ENCODE data around the gene PCNX1.

The PCNX1 gene

DNA sequence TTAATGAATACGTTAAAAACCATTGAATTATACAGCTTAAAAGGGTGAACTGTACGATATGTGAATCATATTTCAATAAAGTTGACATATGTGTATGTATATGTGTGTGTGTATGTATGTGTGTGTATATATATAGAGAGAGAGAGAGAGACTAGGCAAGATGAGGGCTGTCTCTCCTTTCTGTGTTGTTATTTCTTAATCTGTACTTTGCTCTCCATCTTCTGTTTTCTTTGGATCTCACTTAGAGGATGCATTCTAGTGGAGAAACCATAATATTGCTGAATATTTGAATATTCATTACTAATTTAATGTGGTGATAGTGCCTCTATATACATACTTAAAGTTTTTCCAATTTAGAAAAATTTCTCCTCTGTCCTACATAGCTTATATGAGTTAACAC, 50.5 kb downstream of the PCNX1 start:
- DNase-seq (ENCODE audit: low spot score) = no peak

DNA sequence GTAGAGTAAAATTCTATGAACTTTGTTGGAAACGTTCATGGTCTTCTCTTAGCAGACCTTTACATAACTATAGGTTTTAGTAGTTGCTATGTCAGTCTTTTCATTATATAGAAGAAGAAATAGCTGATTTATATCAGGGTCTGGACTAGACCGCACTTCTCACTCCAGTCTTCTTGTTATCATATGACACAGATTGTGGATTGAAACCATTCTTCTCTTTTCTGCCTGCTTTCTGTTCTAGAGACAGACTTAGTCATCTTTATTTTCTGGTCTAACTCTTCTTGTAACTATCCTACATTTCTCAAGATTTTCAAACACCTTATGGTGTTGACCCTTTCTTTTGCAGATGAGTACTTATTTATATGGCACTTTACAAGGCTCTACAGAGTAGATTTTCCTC, 55.7 kb downstream of the PCNX1 start:
- DNase-seq (ENCODE audit: low spot score) = no peak

GRCh38 chr14:70964492-70964891, 57.2 kb downstream of the PCNX1 start:
- no peak for DNase-seq (ENCODE audit: low spot score)

DNA sequence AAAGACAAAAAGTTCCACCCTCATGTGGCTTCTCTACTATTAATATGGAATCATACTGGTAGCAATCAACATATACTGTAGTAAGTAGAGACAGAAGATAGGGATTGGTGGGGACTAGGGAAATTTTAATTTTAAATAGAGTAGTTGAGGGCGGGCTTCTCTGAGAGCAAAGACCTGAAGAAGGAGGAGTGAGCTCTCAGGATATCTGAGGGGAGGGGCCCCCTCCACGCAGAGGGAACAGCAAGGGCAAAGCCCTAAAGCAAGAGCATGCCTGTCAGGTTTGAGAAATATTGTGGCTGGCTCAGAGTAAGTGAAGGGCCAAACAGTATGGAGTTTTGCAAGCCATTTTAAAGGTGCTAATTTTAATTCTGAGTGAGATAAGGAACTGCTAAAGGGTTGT, 64.3 kb downstream of the PCNX1 start:
- DNase-seq (ENCODE audit: low spot score) = no peak

- DNase-seq (ENCODE audit: low spot score) = peak; percentile 84
Measured at GRCh38 chr14:70972107-70972976, 65.1 kb downstream of the PCNX1 start.

DNA sequence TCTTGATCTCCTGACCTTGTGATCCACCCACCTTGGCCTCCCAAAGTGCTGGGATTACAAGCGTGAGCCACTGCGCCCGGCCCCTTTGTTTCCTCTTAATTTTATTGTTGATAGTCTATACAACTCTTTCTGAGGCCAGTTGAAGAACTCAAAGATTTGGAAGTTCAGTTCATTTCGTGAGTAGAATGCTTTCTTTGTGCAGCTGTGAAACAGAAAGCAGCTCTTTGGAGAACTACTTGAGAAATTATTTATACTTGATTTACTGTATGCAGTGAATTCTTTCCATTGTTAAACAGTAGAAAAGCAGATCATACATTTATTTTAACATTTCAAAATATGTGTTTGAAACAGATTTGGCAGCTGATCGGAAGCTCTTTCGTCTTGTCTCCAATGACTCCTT, 69.3 kb downstream of the PCNX1 start:
- DNase-seq (ENCODE audit: low spot score) = no peak

- DNase-seq (ENCODE audit: low spot score) = no peak
Measured at GRCh38 chr14:70981000-70981952, 74.0 kb downstream of the PCNX1 start.

DNA sequence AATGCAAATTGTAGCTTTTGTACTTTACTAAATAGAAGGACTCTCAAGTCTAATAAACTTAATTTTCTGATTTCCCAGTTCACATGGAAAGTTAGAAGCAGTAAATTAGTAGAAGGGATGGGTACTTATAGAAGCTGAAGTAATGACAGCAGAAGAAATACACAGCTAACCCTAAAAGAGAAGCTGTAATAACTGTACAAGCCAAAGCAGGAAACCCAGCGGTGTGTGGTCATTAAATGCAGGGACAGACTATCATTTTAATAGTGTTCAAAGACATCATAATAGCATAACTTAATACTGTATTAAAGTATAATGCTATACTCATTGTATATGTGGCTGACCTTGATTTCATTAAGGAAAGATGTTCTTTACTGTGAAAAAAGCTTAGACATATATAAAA, 74.9 kb downstream of the PCNX1 start:
- no peak for DNase-seq (ENCODE audit: low spot score)

GRCh38 chr14:70987041-70987440, 79.8 kb downstream of the PCNX1 start:
- no peak for DNase-seq (ENCODE audit: low spot score)

- DNase-seq (ENCODE audit: low spot score) = no peak
Measured at GRCh38 chr14:70988452-70988851, 81.2 kb downstream of the PCNX1 start.

DNA sequence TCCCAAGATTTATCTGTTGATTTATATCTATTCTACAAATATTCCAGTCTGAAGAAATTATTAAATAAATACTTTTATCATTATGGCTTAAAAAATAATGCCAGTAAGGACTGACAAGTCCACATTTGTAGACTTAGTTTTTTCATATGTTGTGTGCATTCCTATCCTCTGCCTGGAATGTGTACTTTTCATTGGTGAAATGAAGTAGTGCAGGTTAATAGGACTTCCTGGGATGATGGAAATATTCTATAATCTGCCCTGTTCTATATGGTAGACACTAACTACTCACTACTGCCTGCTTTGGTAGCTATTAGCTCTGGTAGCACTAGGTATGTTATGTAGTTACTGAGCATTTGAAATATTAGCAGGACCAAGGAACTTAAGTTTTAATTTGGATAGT, 86.7 kb downstream of the PCNX1 start:
- no peak for DNase-seq (ENCODE audit: low spot score)

DNA sequence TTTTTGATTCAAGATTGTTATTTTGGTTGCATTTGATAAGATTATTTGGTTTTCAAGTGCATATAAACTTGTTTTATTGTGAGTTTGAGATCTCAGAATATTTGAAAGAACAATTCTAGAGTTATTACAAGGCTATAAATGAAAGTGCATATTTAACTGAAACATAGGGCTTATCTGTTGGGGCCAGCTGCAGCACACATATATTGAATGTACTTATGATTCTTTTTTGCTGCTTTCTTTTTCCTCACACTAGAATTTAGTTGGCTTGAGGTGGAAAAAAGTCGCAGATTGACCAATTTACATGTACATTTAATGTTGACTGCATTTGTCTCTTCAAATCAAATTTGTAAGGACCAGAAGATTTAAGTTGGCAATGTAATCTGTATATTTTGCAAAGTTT, 88.0 kb downstream of the PCNX1 start:
- DNase-seq (ENCODE audit: low spot score) = no peak

- no peak for DNase-seq (ENCODE audit: low spot score)
Measured at GRCh38 chr14:70995671-70996070, 88.4 kb downstream of the PCNX1 start.

- no peak for DNase-seq (ENCODE audit: low spot score)
Measured at GRCh38 chr14:70999117-70999516, 91.9 kb downstream of the PCNX1 start.

DNA sequence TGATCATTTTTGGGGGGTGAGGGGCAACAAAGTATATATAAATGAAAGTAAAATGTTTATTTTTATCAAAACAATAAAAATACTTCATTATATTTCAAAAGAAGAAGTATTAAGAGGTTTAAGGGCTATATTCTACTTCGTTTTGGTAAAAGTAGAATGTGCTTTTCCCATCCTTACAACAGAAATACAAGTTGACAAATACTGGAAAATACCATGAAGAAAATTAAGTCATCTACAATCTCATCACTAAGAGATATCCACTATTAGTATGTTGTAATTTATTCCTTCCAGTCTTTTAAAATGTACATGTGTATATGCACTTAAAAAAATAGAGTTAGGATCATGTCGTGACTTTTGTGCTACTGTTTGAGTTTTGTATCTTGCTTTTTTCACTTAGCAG, 92.8 kb downstream of the PCNX1 start:
- no peak for DNase-seq (ENCODE audit: low spot score)

- DNase-seq (ENCODE audit: low spot score) = no peak
Measured at GRCh38 chr14:71001742-71002141, 94.5 kb downstream of the PCNX1 start.

- no peak for DNase-seq (ENCODE audit: low spot score)
Measured at GRCh38 chr14:71003156-71003555, 95.9 kb downstream of the PCNX1 start.

DNA sequence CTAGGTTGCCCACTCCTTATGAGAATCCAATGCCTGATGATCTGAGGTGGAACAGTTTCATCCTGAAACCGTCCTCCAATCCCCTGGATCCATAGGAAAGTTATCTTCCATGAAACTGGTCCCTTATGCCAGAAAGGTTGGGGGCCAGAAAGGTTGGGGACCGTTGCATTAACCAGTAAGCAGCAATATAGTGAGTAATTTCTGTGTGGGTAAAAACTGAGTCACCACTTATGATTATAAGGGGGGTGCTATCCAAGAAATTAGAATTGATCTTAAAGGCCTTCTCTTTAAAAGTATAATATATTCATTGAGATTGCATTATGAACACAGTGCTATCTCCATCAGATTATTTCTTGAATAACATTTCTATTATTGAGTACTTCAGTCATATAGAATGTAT, 97.2 kb downstream of the PCNX1 start:
- no peak for DNase-seq (ENCODE audit: low spot score)

DNA sequence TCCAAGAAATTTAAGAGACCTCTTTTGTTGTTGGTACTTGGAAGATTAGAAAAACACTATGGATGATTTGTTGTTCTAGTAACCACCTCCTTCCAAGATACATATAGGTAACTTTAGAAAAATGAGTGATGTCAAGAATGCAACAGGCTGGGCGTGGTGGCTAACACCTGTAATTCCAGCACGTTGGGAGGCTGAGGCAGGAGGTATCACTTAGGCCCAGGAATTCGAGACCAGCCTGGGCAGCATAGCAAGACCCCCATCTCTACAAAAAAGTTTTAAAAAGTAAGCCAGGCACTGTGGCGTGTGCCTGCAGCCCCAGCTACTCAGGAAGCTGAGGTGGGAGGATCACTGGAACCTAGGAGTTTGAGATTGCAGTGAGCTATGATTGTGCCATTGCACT, 97.8 kb downstream of the PCNX1 start:
- no peak for DNase-seq (ENCODE audit: low spot score)

DNA sequence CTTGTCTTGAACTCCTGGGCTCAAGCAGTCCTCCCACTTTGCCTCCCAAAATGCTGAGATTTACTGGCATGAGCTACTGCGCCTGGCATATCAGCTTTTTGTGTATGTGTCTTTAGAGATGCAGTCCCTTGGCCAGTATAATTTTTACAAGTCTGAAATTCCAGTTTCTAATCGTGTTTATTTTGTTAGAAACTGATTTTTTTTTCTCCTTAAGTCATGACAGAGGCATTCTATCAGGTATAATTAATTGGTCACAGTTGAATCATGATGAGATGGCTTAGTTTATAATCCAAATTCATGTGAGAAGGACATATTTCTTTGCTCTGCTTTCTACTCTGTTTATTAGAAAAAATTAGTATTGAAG, 98.9 kb downstream of the PCNX1 start:
- no peak for DNase-seq (ENCODE audit: low spot score)

DNA sequence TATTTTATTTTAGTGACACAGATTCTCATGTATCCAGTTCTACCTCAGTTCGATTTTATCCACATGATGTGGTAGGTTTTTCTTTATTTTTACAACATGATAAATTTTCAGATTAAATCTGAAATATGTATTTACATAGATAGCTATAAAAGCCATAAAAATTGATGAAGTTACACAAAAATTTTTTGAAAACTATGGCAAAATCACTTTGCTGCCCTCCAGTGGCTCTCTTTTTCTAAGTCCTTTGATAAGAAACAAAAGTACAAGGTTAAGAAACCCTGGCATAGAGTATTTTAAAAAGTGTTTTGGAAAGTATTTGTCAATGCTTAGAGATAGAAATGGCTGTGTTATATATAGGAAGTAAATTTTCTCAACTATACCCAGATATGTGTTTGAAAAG, 104.2 kb downstream of the PCNX1 start:
- DNase-seq (ENCODE audit: low spot score) = no peak

DNA sequence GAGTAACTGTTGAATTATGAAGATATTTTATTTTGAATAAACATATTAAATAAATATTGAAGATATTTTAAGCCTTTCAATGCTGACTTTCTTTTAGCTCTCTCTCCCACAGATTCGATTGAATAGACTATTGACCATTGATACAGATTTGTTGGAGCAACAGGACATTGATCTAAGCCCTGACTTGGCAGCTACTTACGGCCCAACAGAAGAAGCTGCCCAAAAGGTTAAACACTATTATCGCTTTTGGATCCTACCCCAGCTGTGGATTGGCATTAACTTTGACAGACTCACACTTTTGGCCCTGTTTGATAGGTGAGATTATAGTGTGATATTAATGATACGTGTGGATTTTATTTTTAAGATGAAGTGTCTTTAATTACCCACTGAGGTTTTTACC, 105.6 kb downstream of the PCNX1 start:
- DNase-seq (ENCODE audit: low spot score) = no peak

DNA sequence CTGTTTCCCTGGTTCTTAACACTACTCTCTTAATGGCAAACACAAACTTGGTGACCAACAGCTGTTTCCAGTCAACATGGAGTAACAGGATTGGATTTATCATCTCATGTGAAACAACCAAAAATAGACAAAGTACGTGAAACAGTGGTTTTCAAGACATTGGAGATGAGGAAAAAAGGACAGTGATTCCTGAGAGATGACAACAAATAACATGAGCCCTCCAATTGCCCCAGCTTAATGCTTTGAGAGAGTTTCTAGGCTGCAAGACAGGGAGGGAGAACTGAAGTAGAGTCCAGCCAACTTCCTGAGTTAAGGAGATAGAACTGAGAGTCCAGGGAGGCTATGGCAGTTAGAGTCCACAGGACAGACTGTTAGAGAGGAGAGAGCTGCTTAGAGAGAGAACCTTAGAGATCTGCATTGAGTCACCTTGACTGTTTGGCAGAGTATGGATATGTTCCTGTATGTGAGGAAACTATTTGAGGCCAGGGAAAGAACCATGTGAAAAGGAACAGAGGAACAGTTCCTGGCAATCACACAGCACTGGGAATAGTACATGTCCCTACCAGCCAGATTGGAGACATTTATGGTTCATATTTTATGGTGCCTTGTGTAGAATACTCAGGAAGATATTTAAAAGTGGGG, 106.4 kb downstream of the PCNX1 start:
- no peak for DNase-seq (ENCODE audit: low spot score)

All from globus pallidus (tissue), 1 donor.